T1000 (cell line): ENCODE measurements around the gene RASGRF2.
"Not testable (repeated sequence)": the region's sequence is repeated elsewhere in the genome, so short reads cannot be mapped to it uniquely, and the experiment has no call there.

Source experiments
- DNase-seq: peaks from one replicate; lab custom pipeline; 2025; ENCODE audit warnings: mixed read lengths; lab: John Stamatoyannopoulos, UW

The RASGRF2 gene

GRCh38 chr5:81241961-81242648, 281.9 kb downstream of the RASGRF2 start:
- DNase-seq, result no peak

GRCh38 chr5:81242906-81243436, 282.8 kb downstream of the RASGRF2 start:
- DNase-seq, result no peak

- no peak for DNase-seq
Observed at GRCh38 chr5:81244451-81244850, 284.3 kb downstream of the RASGRF2 start.

- DNase-seq, result no peak
Observed at GRCh38 chr5:81245871-81246235, 285.7 kb downstream of the RASGRF2 start.

GRCh38 chr5:81246697-81247096, 286.5 kb downstream of the RASGRF2 start:
- DNase-seq, result no peak

GRCh38 chr5:81247441-81247972, 287.3 kb downstream of the RASGRF2 start:
- no peak for DNase-seq

- no peak for DNase-seq
Observed at GRCh38 chr5:81249240-81249639, 289.1 kb downstream of the RASGRF2 start.

- DNase-seq, result no peak
Observed at GRCh38 chr5:81250004-81250403, 289.8 kb downstream of the RASGRF2 start.

GRCh38 chr5:81251922-81252321, 291.8 kb downstream of the RASGRF2 start:
- DNase-seq, result no peak

GRCh38 chr5:81252904-81253303, 292.7 kb downstream of the RASGRF2 start:
- DNase-seq, result no peak

GRCh38 chr5:81253875-81254274, 293.7 kb downstream of the RASGRF2 start:
- DNase-seq, result no peak

GRCh38 chr5:81254886-81255559, 294.9 kb downstream of the RASGRF2 start:
- DNase-seq, result no peak

GRCh38 chr5:81256766-81257165, 296.6 kb downstream of the RASGRF2 start:
- no peak for DNase-seq

- not testable (repeated sequence) for DNase-seq
Observed at GRCh38 chr5:81262796-81263195, 302.6 kb downstream of the RASGRF2 start.

- DNase-seq, result no peak
Observed at GRCh38 chr5:81265101-81265500, 304.9 kb downstream of the RASGRF2 start.

- DNase-seq, result peak; percentile 43
Observed at GRCh38 chr5:81268521-81269196, 308.5 kb downstream of the RASGRF2 start.

GRCh38 chr5:81269751-81270393, 309.7 kb downstream of the RASGRF2 start:
- DNase-seq, result no peak

- not testable (repeated sequence) for DNase-seq
Observed at GRCh38 chr5:81270394-81271027, 310.3 kb downstream of the RASGRF2 start.
